HG03196 (cell line): ENCODE results near the gene BTBD18.

ENCODE experiments used
- ATAC-seq: cut with Tn5 transposase; IDR thresholded peaks from one replicate; pipeline ENCODE4 v1.9.1; 2021; ENCODE audit not compliant: unreplicated experiment

The BTBD18 gene, protein sequence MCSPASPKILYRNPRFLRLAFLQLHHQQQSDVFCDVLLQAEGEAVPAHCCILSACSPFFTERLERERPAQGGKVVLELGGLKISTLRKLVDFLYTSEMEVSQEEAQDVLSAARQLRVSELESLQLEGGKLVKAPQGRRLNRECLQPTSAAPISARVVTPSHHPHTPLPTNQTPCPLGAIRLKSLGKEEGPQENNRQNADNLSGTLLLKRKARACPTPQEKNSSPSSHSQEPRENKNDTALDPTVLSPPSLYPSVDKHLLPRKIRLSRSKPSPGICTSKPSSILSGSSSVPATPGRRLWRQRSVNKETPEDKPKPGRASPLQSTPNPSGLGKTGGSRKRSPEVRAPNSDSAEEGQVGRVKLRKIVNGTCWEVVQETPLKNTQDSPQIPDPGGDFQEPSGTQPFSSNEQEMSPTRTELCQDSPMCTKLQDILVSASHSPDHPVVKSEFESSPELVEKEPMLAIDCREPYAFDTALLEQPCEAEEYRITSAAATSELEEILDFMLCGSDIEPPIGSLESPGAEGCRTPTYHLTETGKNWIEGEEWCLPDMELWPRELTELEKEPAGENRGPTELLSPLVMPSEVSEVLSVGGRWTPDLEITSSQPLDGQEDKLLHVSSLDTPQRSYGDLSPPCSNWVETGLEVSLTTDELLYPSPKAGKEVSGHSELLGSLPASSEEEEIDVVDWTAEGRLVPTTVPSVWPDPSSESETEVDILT

DNA sequence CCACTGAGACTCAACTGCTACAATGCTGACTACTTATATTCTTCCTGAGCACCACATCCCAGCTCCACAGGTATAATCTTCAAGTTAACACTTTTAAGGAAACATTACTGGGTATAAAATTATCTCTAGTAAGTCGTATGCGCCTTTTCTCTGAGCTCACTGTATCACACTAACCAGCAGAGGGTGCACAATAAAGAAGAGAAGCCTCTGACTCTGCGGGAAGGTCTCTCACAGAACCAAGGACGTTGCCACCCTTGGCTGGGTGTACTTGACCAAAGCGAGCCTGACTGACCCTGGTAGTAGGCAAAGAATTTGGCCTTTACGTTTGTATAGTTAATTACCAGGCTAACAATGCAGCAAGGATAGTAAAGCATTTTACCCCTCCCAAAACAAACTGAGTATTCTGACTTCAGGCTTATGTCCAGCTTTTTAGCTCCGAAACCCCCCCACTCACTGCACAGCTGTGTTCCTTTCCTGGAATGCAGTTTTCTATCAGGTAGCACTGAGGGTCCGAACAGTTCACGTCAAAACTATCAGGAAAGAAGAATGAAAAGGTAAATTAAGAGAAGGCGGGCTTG is at the start of gene BTBD18:
Gene BTBD18, minus strand, starts transcription at position 144 of the 578 bp plus-strand sequence. CDS start 631 bp downstream, outside the sequence.
- ATAC-seq = no peak

DNA sequence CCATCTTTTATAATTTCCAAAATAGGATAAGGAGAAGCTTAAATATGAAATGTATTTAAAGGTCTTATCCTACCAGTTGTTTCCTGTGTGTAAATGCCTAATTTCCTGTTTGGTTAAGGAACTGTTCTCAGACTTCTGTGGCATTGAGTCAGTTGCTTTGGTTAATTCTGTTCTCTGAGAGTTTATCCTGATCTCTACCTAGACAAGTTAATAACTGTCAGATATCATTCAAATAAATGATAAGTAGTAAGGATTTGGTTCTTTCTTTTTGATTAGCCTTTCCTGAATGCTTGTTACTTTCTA is 49.5 kb upstream of the BTBD18 start:
- no peak for ATAC-seq

DNA sequence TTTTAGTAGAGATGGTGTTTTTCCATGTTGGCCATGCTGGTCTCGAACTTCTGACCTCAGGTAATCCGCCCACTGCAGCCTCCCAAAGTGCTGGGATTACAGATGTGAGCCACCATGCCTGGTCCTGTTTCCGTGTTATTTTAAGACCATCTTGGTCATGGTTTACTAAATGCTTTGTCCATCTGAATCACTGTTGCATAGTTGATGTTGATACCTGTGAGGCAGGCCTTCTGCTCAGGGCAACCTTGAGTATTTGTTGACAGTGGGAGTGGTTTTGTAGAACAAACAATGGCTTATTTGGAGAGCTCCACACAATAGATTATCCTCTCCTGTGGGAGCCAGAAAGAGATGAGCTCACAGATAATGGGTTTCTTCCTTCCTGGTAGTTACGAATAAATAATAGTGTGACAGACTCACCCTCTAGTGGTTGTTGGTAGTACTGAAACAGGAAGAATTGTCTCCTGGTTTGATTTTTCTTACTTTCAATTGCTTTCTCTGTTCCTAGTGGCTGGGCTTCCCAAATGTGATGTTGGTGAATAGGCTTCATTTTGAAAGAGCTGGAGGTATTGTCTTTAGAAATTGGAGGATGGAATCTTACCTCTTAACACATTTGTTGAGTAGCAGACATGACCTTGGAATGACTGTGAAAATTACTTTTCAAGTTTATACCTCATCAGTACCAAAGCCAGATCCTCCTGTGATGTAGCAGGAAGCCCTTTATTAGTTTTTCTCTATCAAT is 49.0 kb upstream of the BTBD18 start:
- ATAC-seq = peak; percentile 82

DNA sequence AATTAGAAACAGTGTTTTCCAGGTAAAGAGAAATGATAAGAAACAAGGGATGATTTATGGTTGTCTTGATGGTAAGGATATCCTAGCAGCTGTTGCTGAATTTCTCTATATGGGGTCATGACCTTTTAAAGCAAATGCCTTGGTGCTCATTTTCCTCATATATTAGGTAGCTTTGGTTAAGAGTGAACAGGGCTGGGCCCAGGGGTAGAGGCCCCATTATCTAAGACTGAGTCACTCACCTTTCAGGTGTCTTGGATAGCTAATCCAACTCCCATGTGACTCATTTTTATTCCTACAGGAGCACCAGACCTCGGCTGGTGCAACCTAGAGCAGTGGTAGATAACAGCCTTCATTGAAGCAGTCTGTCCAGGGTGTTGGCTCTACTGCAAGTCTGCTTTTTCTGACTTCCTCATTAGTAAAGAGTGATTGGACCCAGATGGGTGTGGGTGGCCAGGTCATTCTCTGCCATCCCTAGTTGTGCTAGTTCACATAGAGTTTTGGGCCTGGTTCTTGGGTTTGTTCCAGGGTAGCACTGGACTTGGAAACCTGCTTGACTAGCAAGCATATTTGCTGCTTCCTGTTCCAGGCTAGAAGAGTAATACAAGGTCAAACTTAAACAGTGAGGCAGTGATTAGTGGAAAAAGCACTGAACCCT is 47.4 kb upstream of the BTBD18 start:
- ATAC-seq = no peak

DNA sequence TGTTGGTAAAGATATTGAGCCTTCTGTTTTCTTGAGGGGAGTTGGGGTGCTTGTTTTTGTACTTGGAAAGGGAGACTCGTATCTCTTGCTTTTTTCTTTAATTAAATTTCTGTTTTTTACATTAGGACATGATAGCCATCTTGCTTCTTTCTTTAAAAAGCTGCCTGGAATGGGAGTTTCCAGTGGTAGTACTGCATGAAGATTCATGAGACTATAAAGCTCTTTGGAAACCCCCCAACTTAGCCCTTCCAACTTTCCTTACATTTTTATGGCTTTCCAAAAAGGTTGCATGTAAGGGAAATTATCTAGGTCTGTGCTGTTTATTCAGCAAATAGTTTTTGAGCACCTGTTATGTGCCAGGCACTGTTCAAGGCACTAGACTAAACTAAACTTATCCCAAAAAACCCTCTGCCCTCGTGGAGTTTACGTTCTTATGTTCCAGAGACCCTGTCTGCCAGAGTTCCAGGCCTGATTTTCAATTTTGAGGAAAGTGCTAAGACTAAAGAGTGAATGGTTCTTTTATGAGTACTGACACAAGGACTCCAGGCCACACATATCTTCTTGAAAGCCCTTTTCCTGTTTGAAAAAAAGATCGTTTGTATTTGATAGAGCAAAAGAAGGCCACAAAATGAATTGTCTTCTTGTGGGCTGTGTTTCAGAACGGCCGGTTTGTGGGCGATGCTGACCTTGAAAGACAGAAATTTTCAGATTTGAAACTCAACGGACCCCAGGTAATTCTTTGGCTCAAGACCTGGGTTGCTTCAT is 41.9 kb upstream of the BTBD18 start:
- ATAC-seq = no peak

DNA sequence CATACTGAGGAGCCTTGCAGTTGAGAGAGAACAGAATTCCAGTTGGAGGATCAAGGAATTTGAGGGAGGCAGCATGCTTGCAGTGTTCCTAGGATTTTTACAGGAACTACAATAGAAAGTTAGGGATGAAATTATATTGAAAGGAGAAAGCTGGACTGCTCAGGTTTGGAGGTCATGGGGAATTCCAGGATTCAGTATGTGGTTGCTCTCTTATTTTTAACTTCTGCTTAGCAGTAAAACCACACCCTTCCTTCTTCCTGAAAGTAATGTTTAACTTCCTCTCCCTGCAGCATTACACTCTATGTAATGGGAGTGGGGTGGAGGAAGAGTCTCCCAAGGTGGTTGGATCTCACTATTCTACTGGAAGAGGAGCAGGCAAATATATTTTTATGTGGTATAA is 41.3 kb upstream of the BTBD18 start:
- no peak for ATAC-seq

DNA sequence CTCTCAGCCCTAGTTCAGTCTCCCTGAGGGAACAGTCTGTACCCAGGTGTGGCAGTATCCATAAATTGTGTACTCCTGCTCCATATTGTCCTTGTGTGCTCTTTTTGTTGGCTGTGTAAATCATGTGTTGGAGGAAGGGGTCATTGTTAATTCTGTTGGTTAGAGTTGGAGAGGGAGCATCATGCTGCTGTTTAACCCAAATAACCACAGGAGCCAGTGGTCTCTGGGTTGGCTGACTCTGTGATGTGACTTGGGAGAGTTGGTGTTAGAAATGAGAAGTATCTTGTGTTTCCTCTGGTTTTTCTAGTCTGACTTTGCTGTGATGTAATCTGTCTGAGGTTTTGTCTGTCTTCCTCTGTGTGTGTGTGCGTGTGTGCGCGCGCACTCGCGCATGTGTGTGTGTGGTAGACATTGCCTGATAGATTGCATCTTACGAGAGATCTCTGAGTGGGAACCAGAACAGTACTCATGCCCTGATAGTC is 40.5 kb upstream of the BTBD18 start:
- ATAC-seq = peak; percentile 71

DNA sequence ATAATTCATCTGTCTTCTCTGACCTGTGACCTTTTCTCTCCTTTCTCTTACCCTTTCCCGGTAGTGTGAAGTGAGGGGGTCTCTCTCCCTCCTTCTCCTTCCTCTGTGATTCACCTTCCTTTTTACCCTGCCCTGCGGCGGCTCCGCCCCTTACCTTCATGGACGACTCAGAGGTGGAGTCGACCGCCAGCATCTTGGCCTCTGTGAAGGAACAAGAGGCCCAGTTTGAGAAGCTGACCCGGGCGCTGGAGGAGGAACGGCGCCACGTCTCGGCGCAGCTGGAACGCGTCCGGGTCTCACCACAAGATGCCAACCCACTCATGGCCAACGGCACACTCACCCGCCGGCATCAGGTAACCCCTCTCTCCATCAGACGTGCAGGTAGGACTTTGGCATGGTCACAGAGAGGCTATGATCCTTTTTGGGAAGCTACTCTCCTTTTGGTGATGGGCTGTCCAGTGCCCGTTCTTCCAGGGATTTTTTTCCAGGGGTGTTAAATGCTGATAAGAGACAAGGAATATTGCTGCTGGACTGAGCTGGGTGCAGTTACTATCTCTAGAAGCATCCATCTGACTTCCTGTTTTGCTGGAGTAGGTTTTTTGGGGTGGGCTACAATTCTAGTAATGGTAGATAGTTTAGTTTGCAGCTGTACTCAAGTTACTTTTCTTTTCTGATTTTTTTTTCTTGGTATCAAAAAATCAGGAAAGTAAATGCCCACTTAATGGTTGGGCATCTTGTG is 39.9 kb upstream of the BTBD18 start:
- no peak for ATAC-seq

DNA sequence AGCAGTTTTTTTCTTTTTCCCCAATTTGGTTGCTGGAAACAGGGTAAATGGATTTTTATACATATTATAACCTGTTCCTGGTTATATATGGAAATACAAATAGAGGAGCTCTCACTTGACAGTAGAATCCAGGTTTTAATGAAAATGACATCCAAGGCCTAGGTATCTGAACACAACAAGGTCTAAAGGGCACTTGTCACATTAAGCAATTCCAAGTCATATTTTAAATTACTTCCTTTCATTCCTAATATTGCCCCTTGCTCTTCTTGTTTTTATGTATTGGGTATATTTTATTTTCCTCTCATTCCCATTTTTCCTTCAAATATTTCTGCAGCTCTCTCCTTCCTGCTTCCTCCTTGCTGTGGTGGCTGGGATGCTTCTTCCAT is 37.1 kb upstream of the BTBD18 start:
- ATAC-seq = no peak

DNA sequence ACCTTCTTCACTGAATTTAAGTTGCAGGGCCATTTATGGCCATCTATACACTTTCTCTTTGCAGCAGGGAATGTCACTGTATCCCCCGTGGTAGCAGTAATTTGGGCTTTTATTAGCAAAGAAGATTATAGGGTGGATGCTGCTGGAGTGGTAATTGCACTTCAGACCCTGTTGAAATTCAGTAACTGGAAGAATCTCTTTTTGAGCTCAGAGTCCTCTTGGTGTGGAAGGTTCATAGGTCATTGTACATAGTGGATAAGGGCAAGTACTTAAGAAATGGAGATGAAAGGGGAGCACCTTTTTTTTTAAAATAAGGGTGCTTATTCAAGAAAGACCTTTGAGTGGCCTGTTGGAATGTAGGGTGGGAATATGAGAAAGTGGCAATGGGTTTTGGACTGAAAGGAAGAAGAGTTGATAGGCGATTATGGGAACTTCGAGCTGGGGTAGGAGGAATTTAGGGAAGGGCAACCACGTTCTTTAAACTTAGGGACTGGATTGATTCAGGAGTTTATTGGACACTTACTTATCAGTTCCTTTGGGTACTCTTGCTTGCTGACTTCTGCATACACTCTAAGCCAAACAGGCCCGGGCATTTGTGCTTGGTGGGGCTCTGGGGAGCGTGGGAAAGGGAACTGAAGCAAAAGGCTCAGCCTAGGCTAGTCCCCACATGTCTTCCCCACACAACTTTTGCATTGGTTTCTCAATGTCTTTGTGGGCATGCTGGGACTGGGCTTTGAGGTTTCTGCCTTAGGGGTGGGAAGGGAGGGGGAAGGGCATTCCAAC is 36.5 kb upstream of the BTBD18 start:
- ATAC-seq = peak; percentile 33

DNA sequence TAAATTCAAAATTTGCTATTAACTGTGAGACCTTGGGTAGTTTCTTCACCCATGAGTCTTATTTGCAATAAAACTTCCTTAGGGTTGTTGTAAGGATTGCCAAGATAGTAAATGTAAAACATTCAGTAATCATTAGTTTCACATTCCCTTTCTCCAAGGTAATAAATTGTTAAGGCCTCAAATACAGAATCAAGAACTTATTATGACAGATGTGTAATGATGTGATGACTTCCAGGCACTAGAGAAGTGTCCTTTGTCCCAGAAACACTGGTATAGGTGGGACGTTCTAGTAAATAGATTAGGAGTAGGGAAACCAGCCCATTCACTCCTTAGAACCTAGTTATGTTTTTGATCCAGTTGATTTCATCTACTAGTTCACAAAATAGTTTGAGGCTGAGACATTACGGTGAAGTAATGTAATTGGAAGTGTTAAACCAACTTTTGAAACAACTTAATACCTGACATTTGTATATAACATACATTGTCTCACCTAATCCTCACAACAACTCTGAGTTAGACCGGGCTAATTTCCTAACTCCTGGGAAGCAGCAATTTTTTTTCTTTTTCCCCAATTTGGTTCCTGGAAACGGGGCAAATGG is 35.5 kb upstream of the BTBD18 start:
- ATAC-seq = no peak

DNA sequence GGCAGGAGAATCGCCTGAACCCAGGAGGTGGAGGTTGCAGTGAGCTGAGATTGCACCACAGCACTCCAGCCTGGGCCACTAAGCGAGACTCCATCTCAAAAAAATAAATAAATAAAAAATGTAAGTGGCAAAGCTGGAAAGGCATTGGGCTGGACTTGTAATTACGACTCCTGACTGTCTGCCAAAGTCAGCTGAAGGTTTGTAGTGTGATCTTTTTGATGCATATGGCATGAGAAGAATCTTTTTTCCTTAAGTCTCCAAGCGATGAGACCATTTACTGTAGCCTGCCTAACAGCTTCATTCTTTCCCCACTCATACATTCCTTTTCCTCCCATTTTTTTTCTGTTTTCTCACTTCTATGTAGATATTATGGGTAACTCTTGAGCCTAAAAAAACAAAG is 34.8 kb upstream of the BTBD18 start:
- no peak for ATAC-seq

DNA sequence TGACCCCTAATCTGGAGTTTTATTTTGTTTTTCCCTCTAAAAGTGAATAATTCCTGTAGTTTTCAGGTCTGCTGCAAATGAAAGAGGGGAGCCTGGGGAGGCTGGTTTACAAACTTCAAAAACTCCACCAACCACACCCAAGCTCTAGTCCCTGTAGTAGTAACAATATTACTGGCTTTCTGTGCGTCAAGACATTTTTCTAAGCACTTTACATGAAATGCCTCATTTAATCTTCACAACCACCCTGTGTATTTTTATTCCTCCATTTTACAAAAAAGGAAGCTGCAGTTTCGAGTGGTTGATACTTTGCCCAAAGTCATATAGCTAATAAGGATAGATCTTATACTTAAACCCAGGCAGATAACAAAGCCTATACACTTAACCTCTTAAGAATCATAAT is 33.5 kb upstream of the BTBD18 start:
- ATAC-seq = no peak

DNA sequence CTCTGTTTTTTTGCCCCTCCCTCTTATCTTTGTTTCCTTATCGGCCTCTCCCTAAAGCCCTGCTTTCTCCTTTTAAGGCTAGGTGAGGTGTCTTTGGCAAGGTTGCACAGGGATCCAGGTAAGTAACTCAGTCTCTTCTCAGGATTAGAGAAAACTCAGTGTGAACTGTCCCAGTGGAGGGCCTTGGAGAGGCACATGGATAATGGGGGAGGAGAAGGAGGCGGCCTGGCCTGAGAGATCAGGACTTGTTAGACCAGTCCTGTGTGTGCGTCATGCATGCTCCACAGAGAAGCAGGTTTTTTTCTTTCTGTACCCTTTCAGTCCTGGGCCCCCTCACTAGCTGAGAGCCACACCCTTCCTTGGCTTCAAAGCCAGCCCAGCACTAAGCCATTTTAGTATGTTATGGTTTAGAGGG is 29.9 kb upstream of the BTBD18 start:
- ATAC-seq = no peak

DNA sequence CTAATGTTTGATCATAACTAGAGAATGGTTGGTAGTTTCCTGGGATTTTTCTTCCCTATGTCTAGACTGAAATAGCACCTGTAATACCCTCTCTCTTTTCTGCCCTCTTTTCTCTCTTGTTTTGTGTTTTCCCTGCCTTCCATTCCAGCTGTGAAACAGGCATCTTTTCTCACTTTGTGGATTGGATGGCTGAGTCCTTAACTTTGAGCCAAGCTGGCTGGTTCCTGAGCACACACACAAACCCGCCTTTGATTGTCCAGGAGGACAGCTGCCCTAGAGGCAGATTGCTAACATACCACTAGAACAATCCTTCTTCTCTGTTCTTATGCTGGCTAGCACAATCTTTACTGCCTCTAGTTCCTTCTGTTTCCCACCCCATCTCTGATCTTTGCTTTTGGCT is 27.7 kb upstream of the BTBD18 start:
- no peak for ATAC-seq

DNA sequence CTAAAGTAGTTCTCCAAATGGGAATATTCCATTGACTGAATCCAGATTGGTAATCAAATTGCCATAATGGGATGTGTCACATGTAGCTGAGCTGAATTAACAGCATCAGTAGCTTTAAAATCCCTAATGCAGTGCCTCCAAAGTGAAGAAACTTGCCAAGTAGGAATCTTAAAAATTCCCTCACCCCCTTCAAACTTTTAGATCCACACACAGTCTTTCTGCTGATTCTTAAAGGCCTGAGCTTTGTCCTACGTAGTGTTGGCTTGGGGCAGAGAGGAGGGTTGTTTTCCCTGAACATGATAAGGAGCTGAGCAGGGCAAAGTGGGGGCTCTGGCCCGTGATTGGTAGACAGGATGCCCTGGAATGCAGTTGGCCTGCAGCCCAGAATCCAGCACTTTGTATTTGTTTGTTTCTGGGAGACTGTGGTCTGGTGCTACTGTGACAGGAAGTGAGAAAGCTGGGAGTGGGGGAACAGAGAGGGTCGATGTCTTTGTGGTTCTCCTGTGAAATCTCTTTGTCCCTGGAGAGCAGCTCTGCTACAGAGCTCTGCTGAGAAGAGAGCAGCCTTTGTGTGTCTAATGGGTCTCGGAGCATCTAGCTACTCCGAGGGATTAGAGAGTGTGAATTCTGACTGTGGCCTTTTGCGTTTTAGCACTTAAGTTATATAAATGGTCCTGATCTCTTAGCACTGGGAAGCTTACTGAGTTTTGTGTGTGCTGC is 26.9 kb upstream of the BTBD18 start:
- ATAC-seq = no peak

DNA sequence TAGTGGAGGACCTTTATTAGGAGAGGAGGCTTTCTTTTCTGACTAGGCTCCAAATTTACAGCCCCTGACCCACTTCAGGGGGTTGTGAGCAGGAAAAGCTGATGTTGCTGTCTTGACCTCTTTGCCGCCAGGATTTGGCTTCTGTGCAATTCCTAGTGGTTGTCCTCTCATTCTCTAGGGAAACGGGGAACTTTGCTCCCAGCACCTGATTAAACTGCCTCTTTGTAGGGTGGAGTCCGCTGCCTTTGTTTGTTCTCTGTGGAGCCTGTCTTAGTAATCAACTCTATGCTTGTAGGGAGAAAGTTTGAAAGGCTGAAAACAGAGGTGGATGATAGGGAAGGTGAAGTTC is 26.3 kb upstream of the BTBD18 start:
- no peak for ATAC-seq
